Measurements from ENCODE around the gene CASS4. TPM values are rescaled to one million over a fixed set of nuclear protein-coding genes. Genes with fewer than 3 reads are reported as not detected.
"Not testable (repeated sequence)": the region's sequence is repeated elsewhere in the genome, so short reads cannot be mapped to it uniquely, and the experiment has no call there.

The CASS4 gene
- total RNA-seq, 2 donors from 2014 or later = 0.59 to 1.2 TPM

GRCh38 chr20:56385130-56385529 lies 26.9 kb upstream of the CASS4 start:
- Histone ChIP-seq H3K4me3 (no peak overlapping the region), H3K9me3 (no peaks in the 10 kb centered on the region), H3K4me1 (replicated peaks) (no peaks in the 10 kb centered on the region), H3K27me3 (replicated peaks; ENCODE audit: insufficient read depth) (no peaks in the 10 kb centered on the region), H3K27ac (no peak overlapping the region), H3K36me3 (no peaks in the 10 kb centered on the region)
- no peak for DNase-seq (ENCODE audit: low spot score)
- intact Hi-C loops (cut with DNase I) = no loop called here
- TF ChIP-seq POLR2A (IDR thresholded peaks at IDR 0.05) (no peak), CTCF (IDR thresholded peaks at IDR 0.05) (no peak), POLR2AphosphoS5 (IDR thresholded peaks at IDR 0.05) (no peak)
- 91% methylated on average over 4 of the region's 4 CpGs for WGBS

- H3K36me3 ChIP-seq = no peaks in the 10 kb centered on the region
These were observed 25.8 kb upstream of the CASS4 start for GRCh38 chr20:56386219-56386618.

GRCh38 chr20:56388882-56389281 lies 23.2 kb upstream of the CASS4 start:
- Histone ChIP-seq H3K36me3 (no peaks in the 10 kb centered on the region), H3K27ac (no peak overlapping the region), H3K9me3 (no peaks in the 10 kb centered on the region), H3K4me3 (no peak overlapping the region), H3K27me3 (replicated peaks; ENCODE audit: insufficient read depth) (no peaks in the 10 kb centered on the region), H3K4me1 (replicated peaks) (no peaks in the 10 kb centered on the region)
- DNase-seq (ENCODE audit: low spot score) = no peak
- no peak for TF ChIP-seq POLR2AphosphoS5 (IDR thresholded peaks at IDR 0.05)
- no peak for TF ChIP-seq CTCF (IDR thresholded peaks at IDR 0.05)
- TF ChIP-seq POLR2A (IDR thresholded peaks at IDR 0.05) = no peak
- intact Hi-C loops (cut with DNase I) = no loop called here
- 87% methylated on average over 4 of the region's 4 CpGs for WGBS

More at GRCh38 chr20:56386219-56386618, 25.8 kb upstream of the CASS4 start:
- H3K9me3 ChIP-seq = no peaks in the 10 kb centered on the region
- H3K27me3 ChIP-seq (replicated peaks; ENCODE audit: insufficient read depth) = no peaks in the 10 kb centered on the region
- intact Hi-C loops (cut with DNase I) = no loop called here
- 98% methylated on average over 6 of the region's 6 CpGs for WGBS
- DNase-seq (ENCODE audit: low spot score) = no peak
- TF ChIP-seq POLR2A (IDR thresholded peaks at IDR 0.05) (no peak), POLR2AphosphoS5 (IDR thresholded peaks at IDR 0.05) (no peak), CTCF (IDR thresholded peaks at IDR 0.05) (no peak)
- no peaks in the 10 kb centered on the region for H3K4me1 ChIP-seq (replicated peaks)
- no peak overlapping the region for H3K27ac ChIP-seq
- H3K4me3 ChIP-seq = no peak overlapping the region

GRCh38 chr20:56389807-56390206 lies 22.3 kb upstream of the CASS4 start:
- H3K4me1 ChIP-seq (replicated peaks) = no peaks in the 10 kb centered on the region
- TF ChIP-seq POLR2AphosphoS5 (IDR thresholded peaks at IDR 0.05) (no peak), POLR2A (IDR thresholded peaks at IDR 0.05) (no peak), CTCF (IDR thresholded peaks at IDR 0.05) (no peak)
- DNase-seq (ENCODE audit: low spot score) = no peak
- no peak overlapping the region for H3K4me3 ChIP-seq
- 90% methylated on average over 4 of the region's 4 CpGs for WGBS
- H3K9me3 ChIP-seq = no peaks in the 10 kb centered on the region
- H3K27me3 ChIP-seq (replicated peaks; ENCODE audit: insufficient read depth) = no peaks in the 10 kb centered on the region
- no peaks in the 10 kb centered on the region for H3K36me3 ChIP-seq
- no peak overlapping the region for H3K27ac ChIP-seq
- intact Hi-C loops (cut with DNase I) = no loop called here

GRCh38 chr20:56390396-56390795 lies 21.7 kb upstream of the CASS4 start:
- H3K9me3 ChIP-seq; H3K27ac ChIP-seq; intact Hi-C loops (cut with DNase I); DNase-seq (ENCODE audit: low spot score); H3K4me3 ChIP-seq; H3K4me1 ChIP-seq (replicated peaks); H3K36me3 ChIP-seq; H3K27me3 ChIP-seq (replicated peaks; ENCODE audit: insufficient read depth): not testable (repeated sequence)
- 94% methylated on average over 9 of the region's 9 CpGs for WGBS
